Common myeloid progenitor, CD34-positive (primary cell): ENCODE measurements around the gene POLR1D.

Experiments
- CTCF ChIA-PET: fragments of 350-600 bp; sonication (Branson Sonifier 250); formaldehyde crosslinking; loops from one replicate; lab custom pipeline; 2021; ENCODE audit warnings: antibody characterized with exemption; lab: Charles Lee
- POLR2A ChIA-PET: fragments of 350-600 bp; sonication (Branson Sonifier 250); formaldehyde crosslinking; loops from one replicate; lab custom pipeline; 2021; ENCODE audit warnings: antibody characterized with exemption; lab: Charles Lee
- DNase-seq, 3 donors: peaks; one replicate each; pipeline versions ENCODE4 v3.0.0 to v3.0.0-alpha.2; 2013
- H3K27ac ChIP-seq, 2 experiments: 1 replicate in 1 of 2; 2 replicates in 1 of 2; pipeline ENCODE4 v1.7.0; 2013; ENCODE audit warnings: inconsistent platforms in 2 of 2, low read length in 2 of 2, mild to moderate bottlenecking in 2 of 2, low read depth in 1 of 2, moderate library complexity in 1 of 2; ENCODE audit not compliant: severe bottlenecking in 2 of 2, insufficient read depth in 1 of 2, poor library complexity in 1 of 2
- H3K27me3 ChIP-seq, 5 experiments: replicated peaks in 2 of 5; 1 replicate in 3 of 5; 2 replicates in 2 of 5; pipeline versions ENCODE4 v1.6.1 to v1.7.0; 2013; ENCODE audit warnings: low read length in 4 of 5, mild to moderate bottlenecking in 2 of 5, moderate library complexity in 2 of 5, inconsistent platforms in 1 of 5; ENCODE audit not compliant: insufficient read depth in 5 of 5, control insufficient read depth in 4 of 5
- H3K36me3 ChIP-seq, 4 experiments: 1 replicate in 2 of 4; 2 replicates in 2 of 4; pipeline versions ENCODE4 v1.6.1 to v1.7.0; 2013; ENCODE audit warnings: low read length in 3 of 4, control low read depth in 1 of 4, mild to moderate bottlenecking in 1 of 4; ENCODE audit not compliant: control insufficient read depth in 4 of 4, insufficient read depth in 4 of 4
- H3K4me1 ChIP-seq, 4 experiments: 1 replicate in 3 of 4; 2 replicates in 1 of 4; pipeline versions ENCODE4 v1.6.1 to v1.7.1; 2013; ENCODE audit warnings: low read length in 3 of 4, mild to moderate bottlenecking in 3 of 4, control low read depth in 1 of 4, inconsistent platforms in 1 of 4, moderate library complexity in 1 of 4; ENCODE audit not compliant: control insufficient read depth in 4 of 4, insufficient read depth in 4 of 4; ENCODE audit errors: control extremely low read depth in 1 of 4
- H3K4me3 ChIP-seq, 7 experiments: 1 replicate in 4 of 7; 2 replicates in 3 of 7; pipeline versions ENCODE4 v1.5.1 to v1.7.0; 2013; ENCODE audit warnings: mild to moderate bottlenecking in 7 of 7, low read length in 6 of 7, moderate library complexity in 6 of 7, inconsistent platforms in 2 of 7, low read depth in 2 of 7, control low read depth in 1 of 7; ENCODE audit not compliant: insufficient read depth in 4 of 7, control insufficient read depth in 1 of 7; ENCODE audit errors: extremely low read depth in 1 of 7
- H3K9me3 ChIP-seq, 5 experiments: 1 replicate in 4 of 5; 2 replicates in 1 of 5; pipeline versions ENCODE4 v1.6.1 to v1.7.1; 2013; ENCODE audit warnings: low read length in 4 of 5, mild to moderate bottlenecking in 2 of 5, inconsistent platforms in 1 of 5, low read depth in 1 of 5, moderate library complexity in 1 of 5; ENCODE audit not compliant: control insufficient read depth in 4 of 5, insufficient read depth in 2 of 5; ENCODE audit errors: control extremely low read depth in 1 of 5
- WGBS: methylation state at CpG from one replicate; pipeline ENCODE4 v1.1.5; 2013; ENCODE audit not compliant: insufficient coverage; 5-methylcytosine and 5-hydroxymethylcytosine counted together

POLR1D gene

DNA sequence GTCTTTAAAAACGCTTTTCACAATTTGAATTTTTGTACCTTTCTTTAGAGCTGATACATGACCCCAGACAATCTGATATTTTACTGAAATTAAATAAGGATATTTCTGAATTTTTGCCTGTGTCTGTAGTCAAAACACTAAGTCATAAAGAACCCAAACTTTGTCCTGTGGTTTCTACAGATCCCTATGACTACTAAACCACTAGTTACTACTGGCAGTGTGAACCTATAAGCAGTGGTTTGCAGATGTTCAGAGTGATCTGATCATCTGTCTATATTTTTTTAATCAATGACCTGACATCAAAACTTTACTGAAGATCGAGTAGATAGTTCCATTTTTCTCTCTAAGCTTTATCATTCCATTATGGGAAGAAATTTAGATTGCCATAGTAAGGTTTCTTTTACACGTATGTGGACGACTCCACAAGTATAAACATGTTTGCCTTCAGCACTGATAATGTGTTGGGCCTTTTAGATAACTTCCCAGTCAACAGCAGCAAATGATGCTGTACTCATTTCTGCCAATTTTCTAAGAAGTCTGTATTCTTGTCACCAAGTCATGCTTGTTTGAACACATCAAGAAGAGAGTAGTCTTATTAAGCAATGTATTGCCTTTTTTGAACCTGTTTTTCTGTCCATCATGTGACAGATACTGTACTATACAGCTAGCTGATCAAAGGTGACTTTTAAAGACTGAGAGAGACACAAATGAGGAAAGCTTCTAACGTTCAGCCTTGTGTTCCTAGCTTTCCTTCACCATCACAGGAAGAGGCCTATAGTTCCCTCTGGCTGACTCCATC, 21.8 kb downstream of the POLR1D start:
- Histone ChIP-seq H3K4me1 (peaks cover 2 to 18% (median 10%) of the 10 kb centered on the region in 4 experiments), H3K36me3 (peaks cover 2 to 19% (median 8%) of the 10 kb centered on the region in 4 experiments), H3K9me3 (peaks cover 0 to 5% (median 3%) of the 10 kb centered on the region in 5 experiments), H3K4me3 (no peak overlapping the region), H3K27me3 (no peaks in the 10 kb centered on the region), H3K27ac (peak overlapping the region in 1 of 2 experiments; percentile 7)
- WGBS: 58% methylated on average over 2 of the region's 5 CpGs
- peak in 2 of 3 donors; percentile 7 to 15 for DNase-seq
- ChIA-PET CTCF (interaction anchor here (0.6 to 2.2 kb wide), 3 partner anchors 11 to 70 kb away, joined by 3 to 8 read pairs (median 6); no protein-coding TSS in a partner anchor), POLR2A (no interaction called here)

DNA sequence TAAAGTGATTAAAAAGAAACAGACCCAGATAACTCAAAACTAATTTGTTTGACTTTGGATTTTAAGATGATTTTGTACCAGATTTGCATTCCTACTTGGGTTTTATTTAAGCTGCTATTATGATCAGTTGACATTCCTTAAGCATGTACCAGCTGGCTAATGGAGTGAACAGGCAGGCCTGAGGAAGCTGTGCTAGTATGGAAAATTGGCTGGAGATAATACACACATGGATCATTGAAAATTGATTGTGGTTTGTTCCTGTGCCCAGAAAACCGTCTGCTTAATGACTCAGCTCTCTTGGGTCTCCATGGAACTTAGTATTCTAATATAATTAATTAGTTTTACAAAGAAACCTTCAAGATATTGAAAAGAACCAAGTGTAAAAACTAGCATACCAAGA, 22.6 kb downstream of the POLR1D start:
- POLR2A ChIA-PET: no interaction called here
- CTCF ChIA-PET: interaction anchor here (1.3 to 2.2 kb wide), 2 partner anchors 22 to 193 kb away, joined by 3 to 8 read pairs; partner anchors contain the start of gene MTIF3
- DNase-seq: peak in 2 of 3 donors; percentile 33 to 59
- WGBS: no CpG with 5 or more reads among the region's 1 CpG
- peaks cover 10 to 27% (median 15%) of the 10 kb centered on the region in 4 experiments for H3K36me3 ChIP-seq
- H3K4me1 ChIP-seq: peaks cover 2 to 18% (median 10%) of the 10 kb centered on the region in 4 experiments
- peak overlapping the region in 1 of 2 experiments; percentile 7 for H3K27ac ChIP-seq
- no peaks in the 10 kb centered on the region for H3K27me3 ChIP-seq
- H3K4me3 ChIP-seq: peak overlapping the region in 1 of 7 experiments; percentile 21
- H3K9me3 ChIP-seq: peaks cover 0 to 12% (median 5%) of the 10 kb centered on the region in 5 experiments

DNA sequence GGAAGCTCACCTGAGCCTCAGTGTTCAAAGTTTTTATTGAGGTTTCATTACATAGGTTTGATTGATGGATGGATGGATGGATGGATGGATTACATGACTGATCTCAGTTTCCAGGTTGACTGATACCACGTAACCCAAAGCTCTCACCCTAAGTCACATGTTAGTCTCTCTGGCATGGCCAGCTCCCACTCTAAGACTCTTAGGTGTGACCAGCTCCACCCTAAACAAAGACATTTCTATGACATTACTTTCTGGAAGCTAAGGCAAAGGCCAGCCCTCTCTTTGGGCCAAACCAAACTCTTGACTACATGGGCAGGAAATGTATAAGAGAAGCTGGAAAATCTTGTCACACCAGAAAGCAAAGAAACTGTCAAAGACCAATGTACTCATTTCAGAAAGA, 28.6 kb downstream of the POLR1D start:
- H3K27me3 ChIP-seq: no peaks in the 10 kb centered on the region
- no peak overlapping the region for H3K4me3 ChIP-seq
- no peak overlapping the region for H3K27ac ChIP-seq
- CTCF ChIA-PET: interaction anchor here (1.4 to 2.2 kb wide), 4 partner anchors 12 to 176 kb away, joined by 3 to 8 read pairs (median 4); no protein-coding TSS in a partner anchor
- WGBS: 100% methylated on average over 1 of the region's 1 CpG
- H3K36me3 ChIP-seq: peaks cover 30 to 60% (median 41%) of the 10 kb centered on the region in 4 experiments
- DNase-seq: peak in 1 of 3 donors; percentile 7
- H3K9me3 ChIP-seq: peaks cover 6 to 38% (median 17%) of the 10 kb centered on the region in 5 experiments
- POLR2A ChIA-PET: no interaction called here
- H3K4me1 ChIP-seq: no peaks in the 10 kb centered on the region

DNA sequence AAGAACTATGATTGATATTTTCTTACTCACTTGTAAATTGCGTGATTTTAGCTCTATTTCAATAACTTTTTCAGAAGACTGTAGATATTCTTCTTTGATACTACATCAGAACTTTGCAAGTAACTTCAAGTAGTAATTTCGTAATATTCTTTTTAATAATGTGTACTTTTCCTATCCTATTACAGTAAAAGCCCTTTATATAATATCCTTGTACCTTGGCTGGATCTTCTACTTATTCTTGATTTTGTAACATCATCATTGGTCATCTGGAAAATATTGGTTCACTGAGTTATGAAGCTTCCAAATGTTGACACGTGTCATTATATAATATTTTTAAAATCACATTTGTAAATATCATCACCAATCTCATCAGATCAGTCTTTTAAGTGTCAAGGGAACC, 32.4 kb downstream of the POLR1D start:
- no CpG with 5 or more reads among the region's 3 CpGs for WGBS
- Histone ChIP-seq H3K27me3 (no peaks in the 10 kb centered on the region), H3K27ac (no peak overlapping the region), H3K4me1 (no peaks in the 10 kb centered on the region), H3K4me3 (no peak overlapping the region), H3K9me3 (peaks cover 6 to 28% (median 14%) of the 10 kb centered on the region in 5 experiments), H3K36me3 (peaks cover 20 to 52% (median 30%) of the 10 kb centered on the region in 4 experiments)
- CTCF ChIA-PET: interaction anchor here (0.6 to 1.5 kb wide), 4 partner anchors 14 to 218 kb away, joined by 3 to 5 read pairs (median 3); partner anchors contain the start of gene LNX2
- POLR2A ChIA-PET: no interaction called here
- no peak for DNase-seq

DNA sequence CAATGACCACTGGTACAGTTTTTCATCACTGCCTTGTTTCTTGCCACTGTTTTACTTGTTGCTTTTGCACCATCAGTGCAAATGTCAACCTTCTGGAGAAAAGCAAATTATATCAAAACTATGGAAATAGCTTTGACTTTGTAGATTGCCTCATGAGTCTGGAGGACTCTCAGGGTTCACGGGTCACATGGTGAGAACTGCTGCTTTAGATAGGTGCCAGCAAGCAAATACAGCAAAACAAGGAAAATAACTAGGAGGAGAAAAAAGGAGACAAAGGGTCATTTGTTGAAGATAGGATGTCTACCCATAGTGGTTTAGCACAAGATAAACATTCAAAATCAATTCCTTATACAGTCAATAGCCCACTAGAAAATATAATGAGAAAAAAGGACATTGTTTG, 33.1 kb downstream of the POLR1D start:
- Histone ChIP-seq H3K27me3 (no peaks in the 10 kb centered on the region), H3K4me3 (no peak overlapping the region), H3K9me3 (peaks cover 6 to 22% (median 11%) of the 10 kb centered on the region in 5 experiments), H3K36me3 (peaks cover 16 to 51% (median 26%) of the 10 kb centered on the region in 4 experiments), H3K27ac (no peak overlapping the region), H3K4me1 (no peaks in the 10 kb centered on the region)
- DNase-seq: no peak
- POLR2A ChIA-PET: no interaction called here
- CTCF ChIA-PET: interaction anchor here (0.7 to 1.5 kb wide), 2 partner anchors 14 to 35 kb away, joined by 3 to 5 read pairs; partner anchors contain the start of gene LNX2
- WGBS: 88% methylated on average over 1 of the region's 1 CpG

DNA sequence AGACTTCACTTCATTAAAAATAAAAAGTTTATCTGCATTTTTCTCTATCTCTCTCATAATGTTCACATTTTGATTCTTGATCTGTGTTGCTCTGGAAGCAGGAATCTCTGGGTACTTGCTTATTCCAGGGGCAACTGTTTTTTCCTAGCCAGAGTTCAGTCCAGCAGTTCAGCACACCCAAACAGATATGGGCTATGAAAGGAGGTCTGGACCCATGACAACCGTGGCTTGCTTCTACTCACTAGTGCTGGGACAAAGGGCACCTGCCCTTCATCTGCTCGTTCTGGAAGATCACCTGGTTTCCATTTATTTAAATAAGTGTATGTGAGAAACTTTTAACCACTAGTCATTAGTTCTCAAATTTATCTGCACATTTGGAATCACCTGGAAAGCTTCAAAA, 36.0 kb downstream of the POLR1D start:
- no peaks in the 10 kb centered on the region for H3K27me3 ChIP-seq
- ChIA-PET POLR2A (no interaction called here), CTCF (interaction anchor here (0.9 kb wide), 1 partner anchor 16 kb away, joined by 4 read pairs; no protein-coding TSS in a partner anchor)
- no peak overlapping the region for H3K4me3 ChIP-seq
- no peak for DNase-seq
- H3K4me1 ChIP-seq: no peaks in the 10 kb centered on the region
- no peak overlapping the region for H3K27ac ChIP-seq
- WGBS: no CpG with 5 or more reads among the region's 2 CpGs
- H3K36me3 ChIP-seq: peaks cover 0 to 42% (median 7%) of the 10 kb centered on the region in 4 experiments
- peaks cover 0 to 2% (median 0%) of the 10 kb centered on the region in 5 experiments for H3K9me3 ChIP-seq
